NCI-H1417 treated with DMSO at 0.1 percent for 48 hours (cell line): ENCODE results near the gene DENND1A.
"Not testable (repeated sequence)": the region's sequence is repeated elsewhere in the genome, so short reads cannot be mapped to it uniquely, and the experiment has no call there.

Source experiments
- DNase-seq: peaks from one replicate; lab custom pipeline; 2025; lab: John Stamatoyannopoulos, UW

Gene DENND1A

GRCh38 chr9:123338710-123339665, 590.9 kb downstream of the DENND1A start:
- no peak for DNase-seq

GRCh38 chr9:123337971-123338370, 592.0 kb downstream of the DENND1A start:
- DNase-seq, result no peak

- no peak for DNase-seq
Measured at GRCh38 chr9:123336959-123337358, 593.0 kb downstream of the DENND1A start.

GRCh38 chr9:123336449-123336848, 593.5 kb downstream of the DENND1A start:
- DNase-seq, result no peak

- DNase-seq, result no peak
Measured at GRCh38 chr9:123335986-123336329, 594.0 kb downstream of the DENND1A start.

- no peak for DNase-seq
Measured at GRCh38 chr9:123335193-123335985, 594.5 kb downstream of the DENND1A start.

- no peak for DNase-seq
Measured at GRCh38 chr9:123334639-123335038, 595.3 kb downstream of the DENND1A start.

- DNase-seq, result not testable (repeated sequence)
Measured at GRCh38 chr9:123333058-123333669, 596.8 kb downstream of the DENND1A start.

- DNase-seq, result no peak
Measured at GRCh38 chr9:123331346-123332060, 598.4 kb downstream of the DENND1A start.
